OCI-LY3 (cell line): ENCODE results near the gene ABI1.
"Not testable (repeated sequence)": the region's sequence is repeated elsewhere in the genome, so short reads cannot be mapped to it uniquely, and the experiment has no call there.

Experiments used
- H2AFZ ChIP-seq: fragments of 200-600, 300-600 bp; shearing (Covaris generic); 2 replicates; pipeline ENCODE4 v1.6.0; 2014; ENCODE audit warnings: antibody characterized with exemption, low read depth, low read length
- H3K27ac ChIP-seq: fragments of 200-600, 300-600 bp; sonication (generic); 2 replicates; pipeline ENCODE4 v1.5.1; 2014; ENCODE audit warnings: mild to moderate bottlenecking, low read length, moderate library complexity, mixed read lengths
- H3K27me3 ChIP-seq: fragments of 200-600, 300-600 bp; sonication (generic); 2 replicates; pipeline ENCODE4 v1.6.1; 2014; ENCODE audit warnings: low read depth, low read length, mixed read lengths
- H3K36me3 ChIP-seq: fragments of 200-600, 300-600 bp; sonication (generic); replicated peaks from 2 replicates; pipeline ENCODE3; 2014; ENCODE audit warnings: low read depth, low read length, mixed read lengths
- H3K4me1 ChIP-seq: fragments of 300-600, 200-600 bp; sonication (generic); 2 replicates; pipeline ENCODE4 v1.6.1; 2014; ENCODE audit warnings: low read length, mixed read lengths
- H3K4me2 ChIP-seq: fragments of 200-600, 300-600 bp; sonication (generic); 2 replicates; pipeline ENCODE4 v1.6.1; 2014; ENCODE audit warnings: low read length, mixed read lengths
- H3K4me3 ChIP-seq: fragments of 300-600, 200-600 bp; sonication (generic); 2 replicates; pipeline ENCODE4 v1.5.1; 2014; ENCODE audit warnings: antibody characterized with exemption, mild to moderate bottlenecking, low read length, moderate library complexity
- H3K79me2 ChIP-seq: fragments of 300-600, 200-600 bp; shearing (Covaris generic); 2 replicates; pipeline ENCODE4 v1.6.1; 2014; ENCODE audit warnings: mild to moderate bottlenecking, low read length, mixed read lengths
- H3K9ac ChIP-seq: fragments of 300-600, 200-600 bp; shearing (Covaris generic); 2 replicates; pipeline ENCODE4 v1.6.0; 2014; ENCODE audit warnings: mild to moderate bottlenecking, low read length, moderate library complexity
- H3K9me3 ChIP-seq: fragments of 200-600, 300-600 bp; shearing (Covaris generic); 2 replicates; pipeline ENCODE4 v1.6.1; 2014; ENCODE audit warnings: low read length, mixed read lengths; ENCODE audit not compliant: insufficient read depth
- H4K20me1 ChIP-seq: fragments of 200-600, 300-600 bp; sonication (generic); 2 replicates; pipeline ENCODE4 v1.6.1; 2016; ENCODE audit warnings: low read length, mixed read lengths; ENCODE audit not compliant: insufficient read depth
- EZH2phosphoT487 ChIP-seq: fragments of 200-600 bp; shearing (Covaris generic); IDR thresholded peaks from 2 replicates; pipeline ENCODE4 v1.6.1; 2018; ENCODE audit warnings: antibody characterized with exemption, mixed run types, low read depth
- TF ChIP-seq, protein P1 (sequence below): fragments of 200-600, 300-600 bp; sonication (generic); IDR thresholded peaks from 2 replicates; pipeline ENCODE4 v1.5.1; 2014; ENCODE audit warnings: antibody characterized with exemption, low read length, low read depth

ABI1 gene

DNA sequence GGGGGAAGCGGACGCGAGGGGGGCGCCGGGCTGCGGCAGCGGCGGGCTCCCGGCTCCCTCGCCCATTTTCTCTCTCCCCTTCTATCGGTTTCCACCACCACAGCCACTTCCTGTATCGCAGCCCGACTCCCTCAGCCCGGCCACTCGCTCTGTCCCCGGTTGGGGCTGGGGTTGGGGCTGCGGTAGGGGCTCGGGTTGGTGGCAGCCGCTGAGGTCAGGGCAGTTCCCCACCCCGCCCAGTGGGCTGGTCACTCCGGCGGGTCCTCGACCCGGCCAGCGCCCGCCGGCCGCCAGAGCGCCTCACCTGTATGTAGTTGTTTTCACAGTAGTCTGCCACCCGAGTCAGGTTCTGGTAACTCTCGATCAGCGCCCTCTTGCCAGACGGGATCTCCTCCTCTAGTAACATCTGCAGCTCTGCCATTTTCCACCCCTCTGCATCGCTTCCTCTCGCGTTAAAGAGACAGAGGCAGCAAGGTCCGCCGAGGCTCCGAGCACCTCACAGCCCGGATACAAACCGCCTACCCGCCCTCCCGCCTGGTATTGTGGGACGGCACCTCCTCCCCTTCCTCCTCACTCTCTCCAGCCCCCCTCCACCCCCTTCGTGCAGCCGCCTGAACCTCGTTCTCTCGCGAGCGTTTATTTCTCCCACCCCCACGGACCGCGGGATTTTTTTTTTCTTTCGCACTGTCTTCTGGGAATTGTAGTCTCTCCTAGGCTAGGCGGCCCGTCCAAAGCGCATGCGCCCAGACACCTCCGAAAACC is at the start of gene ABI1:
Gene ABI1 (minus strand): TSS at position 516 of the 762 bp plus-strand sequence. CDS start 95 bp downstream, at position 421.
- Histone ChIP-seq H3K27me3 (no peaks in the 10 kb centered on the region), H3K9me3 (no peaks in the 10 kb centered on the region), H2AFZ (peak within 1 kb of the TSS; percentile 97), H3K79me2 (peaks cover 51% of the 10 kb centered on the region), H3K4me3 (peak within 1 kb of the TSS; percentile 80), H3K27ac (peak within 1 kb of the TSS; percentile 82), H3K4me1 (peaks cover 24% of the 10 kb centered on the region), H3K36me3 (peaks cover 5% of the 10 kb centered on the region), H3K4me2 (peak within 1 kb of the TSS; percentile 92), H4K20me1 (peaks cover 35% of the 10 kb centered on the region), H3K9ac (peak within 1 kb of the TSS; percentile 89)
- TF ChIP-seq, protein P1, sequence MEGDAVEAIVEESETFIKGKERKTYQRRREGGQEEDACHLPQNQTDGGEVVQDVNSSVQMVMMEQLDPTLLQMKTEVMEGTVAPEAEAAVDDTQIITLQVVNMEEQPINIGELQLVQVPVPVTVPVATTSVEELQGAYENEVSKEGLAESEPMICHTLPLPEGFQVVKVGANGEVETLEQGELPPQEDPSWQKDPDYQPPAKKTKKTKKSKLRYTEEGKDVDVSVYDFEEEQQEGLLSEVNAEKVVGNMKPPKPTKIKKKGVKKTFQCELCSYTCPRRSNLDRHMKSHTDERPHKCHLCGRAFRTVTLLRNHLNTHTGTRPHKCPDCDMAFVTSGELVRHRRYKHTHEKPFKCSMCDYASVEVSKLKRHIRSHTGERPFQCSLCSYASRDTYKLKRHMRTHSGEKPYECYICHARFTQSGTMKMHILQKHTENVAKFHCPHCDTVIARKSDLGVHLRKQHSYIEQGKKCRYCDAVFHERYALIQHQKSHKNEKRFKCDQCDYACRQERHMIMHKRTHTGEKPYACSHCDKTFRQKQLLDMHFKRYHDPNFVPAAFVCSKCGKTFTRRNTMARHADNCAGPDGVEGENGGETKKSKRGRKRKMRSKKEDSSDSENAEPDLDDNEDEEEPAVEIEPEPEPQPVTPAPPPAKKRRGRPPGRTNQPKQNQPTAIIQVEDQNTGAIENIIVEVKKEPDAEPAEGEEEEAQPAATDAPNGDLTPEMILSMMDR = no peak
- TF ChIP-seq EZH2phosphoT487 = no peak

DNA sequence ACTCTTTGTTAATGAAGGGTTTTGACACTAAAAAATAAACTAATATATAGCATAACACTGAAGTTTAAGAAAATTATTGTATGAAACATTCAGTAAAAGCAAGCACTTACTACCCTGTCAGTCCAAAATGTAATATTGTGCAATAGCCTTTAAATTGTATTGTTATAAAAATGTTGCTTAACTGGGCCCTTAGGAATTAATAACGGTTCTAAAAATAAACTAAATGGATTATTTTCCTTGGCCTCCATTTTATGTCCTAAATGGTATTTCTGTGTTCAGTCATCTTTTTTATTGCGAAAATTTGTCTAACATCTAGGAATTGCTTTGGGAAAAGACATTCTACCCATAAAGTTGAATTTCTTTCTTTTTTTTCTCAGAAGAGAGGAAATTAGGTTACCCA is 49.0 kb upstream of the ABI1 start:
- Histone ChIP-seq H3K27ac (no peak overlapping the region), H3K4me3 (no peak overlapping the region)

DNA sequence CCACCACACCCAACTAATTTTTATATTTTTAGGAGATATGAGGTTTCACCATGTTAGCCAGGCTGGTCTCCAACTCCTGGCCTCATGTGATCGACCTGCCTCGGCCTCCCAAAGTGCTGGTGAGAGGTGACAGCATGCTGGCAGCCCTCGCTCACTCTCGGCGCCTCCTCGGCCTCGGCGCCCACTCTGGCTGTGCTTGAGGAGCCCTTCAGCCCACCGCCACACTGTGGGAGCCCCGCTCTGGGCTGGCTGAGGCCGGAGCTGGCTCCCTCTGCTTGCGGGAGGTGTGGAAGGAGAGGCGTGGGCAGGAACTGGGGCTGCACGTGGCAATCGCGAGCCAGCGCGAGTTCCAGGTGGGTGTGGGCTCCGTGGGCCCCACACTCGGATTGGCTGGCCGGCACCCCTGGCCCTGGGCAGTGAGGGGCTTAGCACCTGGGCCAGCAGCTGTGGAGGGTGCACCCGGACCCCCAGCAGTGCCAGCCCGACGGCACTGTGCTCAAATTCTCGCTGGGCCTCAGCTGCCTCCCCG is 44.6 kb upstream of the ABI1 start:
- H3K79me2 ChIP-seq, H4K20me1 ChIP-seq, H2AFZ ChIP-seq, H3K4me2 ChIP-seq, H3K27me3 ChIP-seq, H3K27ac ChIP-seq, H3K36me3 ChIP-seq, H3K4me3 ChIP-seq, H3K9ac ChIP-seq, H3K4me1 ChIP-seq, H3K9me3 ChIP-seq: not testable (repeated sequence)

More for the DNA sequence above, 49.0 kb upstream of the ABI1 start:
- TF ChIP-seq, protein P1 = no peak
- TF ChIP-seq EZH2phosphoT487 = no peak
- Histone ChIP-seq H3K4me1 (peaks cover 14% of the 10 kb centered on the region), H2AFZ (no peak overlapping the region), H3K4me2 (no peak overlapping the region), H4K20me1 (no peaks in the 10 kb centered on the region), H3K27me3 (no peaks in the 10 kb centered on the region), H3K9ac (no peak overlapping the region), H3K36me3 (no peaks in the 10 kb centered on the region), H3K79me2 (no peaks in the 10 kb centered on the region), H3K9me3 (no peaks in the 10 kb centered on the region)

DNA sequence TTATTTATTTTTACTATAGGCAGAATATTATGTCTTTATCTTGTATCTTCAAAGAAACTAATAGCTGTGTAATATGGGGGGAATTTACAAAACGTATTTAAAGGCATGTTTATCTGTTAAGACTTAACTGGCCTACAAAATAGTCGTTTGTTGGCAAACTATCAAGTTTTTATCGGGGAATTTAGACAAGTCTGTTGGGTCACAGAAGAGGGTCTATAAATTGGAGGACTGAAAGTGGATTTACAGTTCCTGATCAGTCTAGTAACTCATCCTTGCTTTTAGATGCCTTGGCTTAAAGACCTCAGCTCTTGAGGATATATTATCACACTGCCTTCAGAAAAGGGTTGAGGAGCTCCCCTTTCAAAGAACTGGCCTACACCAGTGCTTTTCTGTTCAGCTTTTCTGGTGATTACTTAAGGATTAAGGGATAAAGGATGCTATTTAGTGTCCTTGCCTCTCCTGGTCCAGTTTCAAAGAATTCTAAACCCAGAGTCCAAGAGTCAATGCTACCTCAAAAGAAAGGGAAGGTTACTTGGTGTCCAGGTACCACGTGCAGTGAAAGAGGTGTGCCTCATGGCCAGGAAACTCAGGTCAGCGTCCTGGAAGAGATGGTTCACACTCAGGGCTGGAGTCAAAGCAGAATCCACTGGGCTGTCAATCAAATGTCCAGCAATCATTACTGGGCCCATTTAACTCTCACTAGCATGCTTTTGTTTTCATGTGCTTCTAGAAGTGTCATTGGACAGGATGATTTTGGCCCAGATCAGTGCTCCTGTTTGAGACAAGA is 42.9 kb upstream of the ABI1 start:
- Histone ChIP-seq H3K4me3 (no peak overlapping the region), H2AFZ (no peak overlapping the region), H3K9ac (no peak overlapping the region), H3K4me1 (no peaks in the 10 kb centered on the region), H3K4me2 (no peak overlapping the region), H3K79me2 (no peaks in the 10 kb centered on the region), H3K27me3 (no peaks in the 10 kb centered on the region), H3K9me3 (no peaks in the 10 kb centered on the region), H3K27ac (no peak overlapping the region), H3K36me3 (no peaks in the 10 kb centered on the region), H4K20me1 (no peaks in the 10 kb centered on the region)
- TF ChIP-seq EZH2phosphoT487 = no peak
- TF ChIP-seq, protein P1 = no peak

DNA sequence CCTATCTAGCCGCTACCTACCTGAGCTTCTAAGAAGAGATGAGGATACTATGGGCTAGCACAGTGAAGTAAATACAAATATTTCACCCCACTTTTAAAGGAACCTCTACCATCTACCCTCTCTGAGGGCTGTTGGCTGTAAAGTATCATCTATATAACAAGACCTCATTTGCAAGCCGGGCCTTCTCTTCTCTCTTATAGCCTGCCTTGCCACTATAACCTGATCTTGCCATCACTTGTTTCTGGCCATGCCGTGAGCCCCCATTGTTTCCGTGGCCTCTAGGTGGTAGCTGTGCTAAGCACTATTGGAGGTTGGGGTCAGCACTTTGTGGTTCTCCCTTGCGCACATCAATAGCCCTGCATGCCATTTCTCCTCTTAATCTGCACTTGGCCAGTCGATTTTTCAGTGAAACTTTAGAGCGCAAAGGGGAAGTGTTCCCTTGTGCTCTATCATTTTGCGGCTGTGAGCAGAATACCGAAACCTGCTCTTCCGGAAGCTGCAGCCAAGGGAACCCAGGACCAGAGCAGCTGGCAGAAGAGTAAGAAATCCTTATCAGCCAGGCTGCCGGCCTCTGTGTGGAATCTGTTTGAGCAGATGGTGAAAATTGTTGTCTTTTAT is 31.7 kb upstream of the ABI1 start:
- not testable (repeated sequence) for H3K36me3 ChIP-seq, H3K79me2 ChIP-seq, H4K20me1 ChIP-seq, H3K9me3 ChIP-seq, H2AFZ ChIP-seq, H3K9ac ChIP-seq, H3K27me3 ChIP-seq
- Histone ChIP-seq H3K27ac (peak overlapping the region; percentile 66), H3K4me2 (peak overlapping the region; percentile 68), H3K4me3 (peak overlapping the region; percentile 53; the same call in 1 of the 2 replicates), H3K4me1 (peaks cover 14% of the 10 kb centered on the region)
